SK-MEL-5 (cell line): ENCODE measurements around the gene SLC26A11. TPM values are rescaled to one million over a fixed set of nuclear protein-coding genes. Genes with fewer than 3 reads are reported as not detected.
"Not testable (repeated sequence)": the region's sequence is repeated elsewhere in the genome, so short reads cannot be mapped to it uniquely, and the experiment has no call there.

ENCODE experiments used
- DNase-seq: peaks from one replicate; pipeline ENCODE4 v3.0.0-alpha.2; 2016; ENCODE audit warnings: low read depth, low spot score
- in situ Hi-C: cut with HindIII; loops from 2 replicates; pipeline ENCODE4 v1.10.0; 2016; ENCODE audit warnings: low sequenced_read_pairs, high pct_unique_total_duplicates, low pct_unique_long_range_greater_than_20kb
- total RNA-seq: library from RNA; depleted of rRNA; stranded (reverse); fragments of >200 nt; shearing (Covaris generic); gene quantifications from 2 replicates; pipeline ENCODE4 v1.2.3, GENCODE V29; 2014

Gene SLC26A11
- total RNA-seq, 1 experiment from 2014 or later, result 23.6 TPM

DNA sequence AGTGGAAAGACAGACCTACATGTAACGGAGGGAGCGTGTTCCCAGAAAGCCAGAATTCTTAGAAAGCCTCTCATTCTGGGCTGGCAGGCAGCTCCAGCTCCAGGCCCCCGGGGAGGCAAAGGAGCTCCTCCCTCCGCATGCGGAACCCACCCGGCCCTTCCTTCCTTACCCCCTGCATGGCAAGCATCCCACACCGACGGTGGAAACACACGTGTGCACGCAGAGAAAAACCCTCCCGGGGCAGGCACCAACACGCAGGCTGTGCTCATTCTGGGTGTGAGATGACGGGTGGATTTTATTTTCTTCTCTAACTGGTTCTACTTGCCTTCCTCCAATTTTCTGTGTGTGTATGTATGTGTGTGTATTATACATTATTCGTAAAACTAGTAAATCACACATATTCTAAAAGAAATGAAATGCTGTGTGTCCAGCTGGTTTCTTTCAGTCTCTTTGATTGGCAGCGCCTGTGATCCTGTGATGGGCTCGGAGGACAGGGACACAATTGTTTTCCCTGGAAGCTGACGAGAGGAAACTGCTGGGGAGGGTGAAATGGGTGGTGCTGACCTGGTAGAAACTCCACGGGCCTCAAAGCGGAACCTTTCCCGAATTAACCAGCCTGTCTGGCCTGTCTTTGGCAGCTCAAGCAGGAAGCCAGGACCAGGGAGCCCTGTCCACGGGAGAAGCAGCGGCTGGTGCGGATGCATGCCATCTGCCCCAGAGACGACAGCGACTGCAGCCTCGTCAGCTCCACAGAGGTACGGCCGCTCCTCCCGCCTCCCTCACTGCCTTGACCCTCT, 28.2 kb upstream of the SLC26A11 start:
- DNase-seq, result peak; percentile 98
- in situ Hi-C loops, result no loop called here

DNA sequence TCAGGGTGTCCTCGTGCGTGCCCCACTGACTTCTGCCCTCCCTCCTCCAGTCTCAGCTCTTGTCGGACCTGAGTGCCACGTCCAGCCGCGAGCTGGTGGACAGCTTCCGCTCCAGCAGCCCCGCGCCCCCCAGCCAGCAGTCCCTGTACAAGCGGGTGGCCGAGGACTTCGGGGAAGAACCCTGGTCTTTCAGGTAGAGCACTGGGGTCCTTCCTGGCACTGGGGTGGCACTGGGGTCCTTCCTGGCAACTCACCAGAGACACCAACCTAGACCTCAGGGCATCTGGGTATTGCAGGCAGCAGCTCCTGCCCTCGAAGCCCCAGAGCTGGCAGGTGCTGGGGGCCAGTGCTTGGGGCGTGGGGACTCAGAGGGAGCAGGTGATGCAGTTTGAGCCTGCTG, 25.1 kb upstream of the SLC26A11 start:
- in situ Hi-C loops, result no loop called here
- DNase-seq, result no peak

DNA sequence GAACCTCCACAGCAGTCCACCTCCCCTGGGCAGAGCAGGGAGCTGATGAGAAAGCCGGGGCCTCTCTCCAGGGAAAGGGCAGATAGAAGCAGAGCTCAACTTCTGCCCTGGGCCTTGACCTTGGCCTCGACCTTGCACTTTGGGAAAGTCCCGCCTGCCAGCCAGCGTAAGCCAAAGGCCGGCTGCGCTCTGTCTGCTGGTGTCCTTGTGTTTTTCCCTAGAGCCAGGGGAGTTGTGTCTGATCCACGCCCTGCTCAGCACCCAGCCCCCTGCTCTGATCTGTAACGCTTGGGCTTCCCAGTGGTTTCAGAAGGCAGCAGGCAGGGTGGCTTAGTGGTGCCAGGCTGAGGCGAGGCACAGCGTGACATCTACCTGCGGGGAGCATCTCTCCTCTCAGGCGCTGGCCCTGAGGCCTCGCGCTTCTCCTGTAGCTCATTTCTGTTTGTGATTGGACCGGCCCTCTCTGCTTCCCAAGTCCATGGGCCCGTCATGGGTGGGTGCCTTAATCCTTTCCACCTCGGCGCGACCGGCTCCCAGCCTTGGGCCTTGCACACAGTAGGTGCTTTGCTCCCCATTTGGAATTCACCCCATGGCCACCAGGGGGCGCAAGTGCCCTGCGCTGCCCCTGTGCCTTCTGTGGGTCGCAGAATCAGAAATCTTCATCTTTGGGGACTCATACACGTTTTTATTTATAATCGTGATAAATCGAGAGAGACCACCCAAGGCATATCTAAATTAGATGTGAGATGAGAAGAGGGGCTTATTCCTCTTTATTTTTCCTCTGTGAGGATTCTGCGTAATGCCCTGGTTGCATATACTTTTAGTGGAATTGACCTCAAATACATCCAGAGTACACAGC, 24.3 kb upstream of the SLC26A11 start:
- peak; percentile 34 for DNase-seq
- in situ Hi-C loops, result no loop called here

DNA sequence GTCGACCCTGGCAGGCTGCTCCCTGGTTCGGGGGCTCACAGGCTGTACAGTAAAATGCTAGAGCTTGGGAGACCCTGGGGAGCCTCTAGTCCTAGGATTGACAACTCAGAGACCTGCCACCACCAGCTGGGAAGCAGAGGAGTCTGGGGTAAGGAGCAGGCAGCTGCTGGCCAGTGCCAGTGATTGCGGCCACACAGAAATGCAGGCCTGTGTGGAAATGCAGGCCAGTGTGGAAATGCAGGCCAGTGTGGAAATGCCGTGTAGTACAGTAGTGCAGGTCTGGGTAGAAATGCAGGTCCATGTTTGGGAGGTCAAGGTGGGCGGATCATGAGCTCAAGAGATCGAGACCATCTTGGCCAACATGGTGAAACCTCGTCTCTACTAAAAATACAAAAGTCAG, 23.6 kb upstream of the SLC26A11 start:
- in situ Hi-C loops, result no loop called here
- no peak for DNase-seq

DNA sequence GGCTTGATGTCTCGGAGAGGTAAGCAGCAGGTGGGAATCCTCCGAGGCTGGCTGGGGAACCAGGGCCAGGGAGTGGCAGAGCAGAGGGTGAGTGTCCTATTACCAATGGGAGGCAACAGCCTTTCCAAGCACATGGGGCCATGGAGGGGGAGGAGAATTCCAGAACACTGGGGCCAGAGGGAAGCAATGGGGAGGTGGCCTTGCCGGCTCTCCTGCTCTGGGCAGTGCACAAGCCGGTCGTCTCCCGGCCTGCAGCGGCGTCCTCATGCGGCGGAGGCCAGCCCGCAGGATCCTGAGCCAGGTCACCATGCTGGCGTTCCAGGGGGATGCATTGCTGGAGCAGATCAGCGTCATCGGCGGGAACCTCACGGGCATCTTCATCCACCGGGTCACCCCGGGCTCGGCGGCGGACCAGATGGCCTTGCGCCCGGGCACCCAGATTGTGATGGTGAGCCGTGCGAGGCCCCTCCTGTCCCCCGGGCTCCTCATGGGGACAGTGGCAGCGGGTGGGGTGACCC, 22.0 kb upstream of the SLC26A11 start:
- in situ Hi-C loops, result no loop called here
- DNase-seq, result no peak

DNA sequence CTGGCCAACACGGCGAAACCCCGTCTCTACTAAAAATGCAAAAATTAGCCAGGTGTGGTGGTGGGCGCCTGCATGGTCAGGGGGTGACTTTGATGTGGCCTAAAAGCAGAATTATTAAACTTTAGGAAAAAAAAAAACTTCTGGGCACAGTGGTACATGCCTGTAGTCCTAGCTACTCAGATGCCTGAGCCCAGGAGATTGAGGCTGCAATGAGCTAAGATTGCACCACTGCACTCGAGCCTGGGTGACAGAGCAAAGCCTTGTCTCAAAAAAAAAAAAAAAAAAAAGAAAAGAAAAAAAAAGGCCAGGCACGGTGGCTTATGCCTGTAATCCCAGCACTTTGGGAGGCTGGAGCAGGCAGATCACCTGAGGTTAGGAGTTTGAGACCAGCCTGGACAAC, 20.9 kb upstream of the SLC26A11 start:
- in situ Hi-C loops, result not testable (repeated sequence)

DNA sequence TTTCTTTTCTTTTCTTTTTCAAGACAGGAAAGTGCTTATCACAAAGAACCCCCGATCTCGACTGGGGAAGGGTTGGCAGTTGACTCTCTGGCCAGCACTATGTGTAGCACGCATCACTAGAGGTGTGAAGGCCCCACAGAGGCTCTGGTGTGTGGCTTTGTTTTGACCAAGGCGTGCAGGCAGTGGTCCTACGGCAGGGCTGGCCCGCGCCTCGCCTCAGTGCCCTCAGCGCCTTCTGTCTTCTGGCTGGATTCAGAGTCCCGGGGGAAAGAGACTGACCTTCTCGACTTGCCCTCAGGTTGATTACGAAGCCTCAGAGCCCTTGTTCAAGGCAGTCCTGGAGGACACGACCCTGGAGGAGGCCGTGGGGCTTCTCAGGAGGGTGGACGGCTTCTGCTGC, 18.8 kb upstream of the SLC26A11 start:
- in situ Hi-C loops, result no loop called here
- DNase-seq, result no peak

More for the DNA sequence above, 20.9 kb upstream of the SLC26A11 start:
- DNase-seq, result peak; percentile 52

DNA sequence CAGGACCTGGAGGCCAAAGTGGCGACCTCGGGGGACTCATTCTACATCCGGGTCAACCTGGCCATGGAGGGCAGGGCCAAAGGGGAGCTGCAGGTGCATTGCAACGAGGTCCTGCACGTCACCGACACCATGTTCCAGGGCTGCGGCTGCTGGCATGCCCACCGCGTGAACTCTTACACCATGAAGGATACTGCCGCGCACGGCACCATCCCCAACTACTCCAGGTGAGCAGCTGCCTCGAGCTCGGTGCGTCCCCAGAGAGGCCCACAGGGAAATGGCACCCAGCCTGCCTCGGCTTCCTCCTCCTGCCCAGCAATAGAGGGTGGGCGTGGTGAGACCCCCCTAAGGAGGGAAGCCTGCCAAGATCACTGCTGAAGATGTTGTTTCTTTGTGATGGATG, 18.0 kb upstream of the SLC26A11 start:
- no peak for DNase-seq
- in situ Hi-C loops, result no loop called here

DNA sequence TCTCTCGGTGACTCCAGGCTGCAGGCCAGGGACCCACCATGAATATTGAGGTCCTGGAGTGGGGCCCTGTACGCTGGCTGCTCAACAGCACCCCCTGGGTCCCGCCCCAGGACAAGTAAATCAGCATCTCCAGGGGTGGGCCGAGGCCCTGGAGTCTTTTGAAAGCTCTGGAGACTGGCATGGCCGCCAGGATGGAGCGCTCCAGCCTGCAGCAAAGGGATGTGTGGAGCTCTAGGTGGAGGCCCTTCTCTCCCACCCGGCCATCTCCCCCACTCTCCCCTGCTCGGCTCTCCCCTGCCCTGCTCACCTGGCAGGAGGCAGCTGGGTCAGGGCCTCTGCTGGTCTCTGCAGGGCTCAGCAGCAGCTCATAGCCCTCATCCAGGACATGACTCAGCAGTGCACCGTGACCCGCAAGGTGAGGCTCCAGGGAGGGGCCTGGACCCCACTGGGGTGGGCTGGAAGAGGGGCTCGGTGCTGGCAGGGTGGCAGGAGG, 16.7 kb upstream of the SLC26A11 start:
- in situ Hi-C loops, result no loop called here
- peak; percentile 48 for DNase-seq

DNA sequence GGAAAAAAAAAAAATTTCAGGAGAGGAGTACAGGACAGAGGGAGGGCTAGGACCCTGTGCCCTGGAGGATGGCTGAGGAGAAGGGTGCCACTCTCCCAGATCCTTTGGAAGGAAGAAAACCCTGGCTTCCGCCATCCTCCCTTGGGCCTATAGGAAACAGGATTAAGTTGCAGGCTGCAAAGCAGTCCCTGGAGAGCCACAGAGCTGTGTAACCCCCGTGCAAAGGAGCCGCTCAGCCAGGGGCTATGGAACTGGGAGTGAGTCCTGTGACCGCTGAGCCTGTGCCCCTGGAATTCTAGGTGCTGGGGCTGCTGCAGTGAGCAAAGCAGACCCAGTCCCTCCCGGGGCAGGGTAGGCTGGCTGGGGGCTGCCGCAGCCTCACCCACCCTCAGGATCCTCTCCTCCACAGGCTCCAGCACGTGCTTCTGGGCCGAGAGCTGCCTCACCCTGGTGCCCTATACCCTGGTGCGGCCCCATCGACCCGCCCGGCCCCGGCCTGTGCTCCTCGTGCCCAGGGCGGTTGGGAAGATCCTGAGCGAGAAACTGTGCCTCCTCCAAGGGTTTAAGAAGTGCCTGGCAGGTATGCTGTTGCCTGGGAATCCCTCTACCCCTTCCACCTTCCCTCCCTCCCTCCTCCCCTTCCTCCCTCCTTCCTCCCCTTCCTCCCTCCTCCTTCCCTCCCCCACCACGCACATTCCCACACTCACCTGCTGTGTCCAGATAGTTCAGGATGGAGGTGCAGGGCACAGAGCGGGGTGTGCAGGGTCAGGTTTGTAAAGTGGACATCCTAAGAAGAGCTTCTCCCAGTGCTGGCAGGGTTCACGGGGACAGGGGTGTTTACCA, 15.4 kb upstream of the SLC26A11 start:
- no peak for DNase-seq
- in situ Hi-C loops, result no loop called here

DNA sequence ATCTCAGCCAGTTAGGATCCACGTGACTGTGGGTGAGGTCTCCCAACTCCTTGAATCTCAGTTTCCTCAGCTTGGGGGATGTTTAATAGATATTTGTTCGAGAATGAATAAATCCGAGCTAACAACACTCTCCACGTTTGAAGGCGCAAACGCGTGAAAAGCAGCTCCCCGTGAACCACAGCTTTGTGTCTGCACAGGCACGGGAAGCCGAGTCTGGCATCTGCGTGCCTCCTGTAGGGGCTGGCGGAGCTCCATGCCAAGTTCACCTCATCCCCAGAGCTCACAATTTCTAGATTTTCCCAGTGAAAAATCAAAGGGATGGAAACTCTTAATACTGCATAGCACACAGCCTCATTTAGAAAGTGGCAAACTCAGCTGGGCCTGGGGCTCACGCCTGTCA, 14.4 kb upstream of the SLC26A11 start:
- in situ Hi-C loops, result no loop called here
- DNase-seq, result no peak

DNA sequence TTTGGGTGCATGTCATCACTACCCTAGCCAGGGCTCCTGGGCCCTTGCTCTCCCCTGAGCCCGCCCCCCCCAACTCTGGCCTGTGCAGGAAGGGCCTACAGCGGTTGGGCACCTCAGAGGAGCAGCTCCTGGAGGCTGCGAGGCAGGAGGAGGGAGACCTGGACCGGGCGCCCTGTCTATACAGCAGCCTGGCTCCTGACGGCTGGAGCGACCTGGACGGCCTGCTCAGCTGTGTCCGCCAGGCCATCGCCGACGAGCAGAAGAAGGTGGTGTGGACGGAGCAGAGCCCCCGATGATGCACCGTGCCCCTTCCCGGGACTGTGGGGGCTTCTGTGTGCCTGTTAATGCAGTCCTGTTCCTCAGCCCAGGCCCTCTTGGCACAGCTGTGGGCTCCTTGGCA, 12.2 kb upstream of the SLC26A11 start:
- DNase-seq, result no peak
- in situ Hi-C loops, result no loop called here

DNA sequence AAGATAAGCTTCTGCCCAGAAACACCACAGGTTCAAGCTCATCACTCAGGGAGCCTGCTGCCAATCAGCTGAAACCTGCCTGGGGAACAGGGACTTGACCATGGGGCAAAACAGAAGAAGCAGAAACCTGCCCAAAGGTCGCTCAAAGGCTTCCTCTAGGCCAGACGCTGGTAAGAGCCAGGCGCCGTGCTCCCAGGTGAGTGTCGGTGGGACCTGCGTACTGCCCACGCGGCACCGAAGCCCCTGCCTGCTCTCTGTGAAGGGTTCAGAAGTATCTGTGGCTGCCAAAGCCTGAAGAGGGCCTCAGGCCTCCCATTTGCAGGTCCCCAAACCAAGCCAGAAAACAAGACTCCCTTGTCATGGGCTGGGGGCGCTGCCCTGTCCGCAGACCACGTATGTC, 10.5 kb upstream of the SLC26A11 start:
- in situ Hi-C loops, result no loop called here
- DNase-seq, result no peak

DNA sequence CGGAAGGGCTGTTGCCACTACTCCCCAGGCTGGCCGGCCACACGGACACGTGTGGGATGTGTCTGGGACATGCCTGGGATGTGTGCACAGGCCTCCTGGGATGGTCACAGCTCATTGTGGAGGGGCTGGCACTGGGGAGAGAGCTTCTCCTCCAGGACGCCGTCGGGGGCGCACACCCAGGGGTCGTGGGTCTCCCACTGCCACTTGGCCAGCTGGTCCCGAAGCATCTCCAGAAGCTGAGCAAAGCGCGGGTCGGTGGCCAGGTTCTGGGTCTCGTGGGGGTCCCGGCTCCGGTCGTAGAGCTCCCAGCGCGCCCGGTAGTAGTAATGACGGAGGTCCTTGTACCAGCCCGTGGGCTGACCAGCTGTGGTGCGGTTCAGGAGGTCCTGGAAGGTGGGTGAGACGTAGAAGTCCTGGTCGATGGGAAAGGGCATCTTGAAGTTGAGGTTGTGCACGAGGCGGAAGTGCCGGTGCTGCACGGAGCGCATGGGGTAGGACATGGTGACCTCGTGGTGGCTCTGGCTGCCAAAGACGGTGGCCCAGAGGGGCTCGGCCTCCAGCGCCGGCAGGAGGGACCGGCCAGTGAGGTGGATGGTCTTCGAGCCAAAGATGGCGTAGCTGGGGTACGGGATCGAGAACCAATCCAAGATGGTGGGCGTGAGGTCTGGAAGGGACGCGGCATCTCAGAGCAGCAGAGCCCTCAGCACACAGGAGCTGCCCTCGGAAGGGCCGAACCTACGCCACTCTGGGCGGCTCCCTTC, 9.7 kb upstream of the SLC26A11 start:
- DNase-seq, result no peak
- in situ Hi-C loops, result no loop called here

DNA sequence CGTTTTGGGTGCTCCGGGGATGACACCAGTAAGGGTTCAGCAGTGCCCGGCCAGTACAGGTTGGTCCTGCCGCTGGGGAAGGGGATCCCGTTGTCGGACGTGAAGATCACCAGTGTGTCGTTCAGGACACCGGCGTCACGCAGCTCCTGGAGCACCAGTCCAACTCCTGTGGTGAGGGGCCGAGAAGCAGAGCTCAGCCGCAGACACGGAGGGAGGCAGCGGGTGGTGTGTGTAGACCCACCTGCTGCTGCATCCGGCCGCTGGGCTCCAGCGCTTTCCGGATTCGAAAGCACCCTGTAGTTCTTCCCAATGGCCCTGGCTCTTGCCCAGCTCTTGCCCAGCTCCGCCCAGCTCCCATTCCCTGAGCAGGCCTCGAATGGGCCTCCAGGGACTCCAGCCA, 8.1 kb upstream of the SLC26A11 start:
- in situ Hi-C loops, result no loop called here
- DNase-seq, result no peak

DNA sequence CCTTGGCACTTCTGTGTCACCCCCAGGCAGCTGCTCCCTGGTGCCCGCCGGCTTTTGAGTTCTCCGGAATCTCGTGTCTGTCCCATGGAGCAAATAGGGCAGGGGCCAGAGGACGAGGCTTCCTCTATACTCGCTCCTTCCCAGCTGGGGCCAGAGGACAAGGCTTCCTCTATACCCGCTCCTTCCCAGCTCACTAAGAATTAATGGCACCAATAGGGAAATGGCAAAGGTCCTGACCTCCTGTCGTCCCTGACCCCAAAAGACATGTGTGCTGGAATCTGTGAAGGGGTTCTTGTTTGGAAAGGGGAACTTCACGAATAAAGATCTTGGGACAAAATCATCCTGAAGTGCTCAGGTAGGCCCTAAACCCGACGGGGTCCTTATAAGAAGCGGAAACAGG, 7.7 kb upstream of the SLC26A11 start:
- in situ Hi-C loops, result no loop called here
- DNase-seq, result no peak

DNA sequence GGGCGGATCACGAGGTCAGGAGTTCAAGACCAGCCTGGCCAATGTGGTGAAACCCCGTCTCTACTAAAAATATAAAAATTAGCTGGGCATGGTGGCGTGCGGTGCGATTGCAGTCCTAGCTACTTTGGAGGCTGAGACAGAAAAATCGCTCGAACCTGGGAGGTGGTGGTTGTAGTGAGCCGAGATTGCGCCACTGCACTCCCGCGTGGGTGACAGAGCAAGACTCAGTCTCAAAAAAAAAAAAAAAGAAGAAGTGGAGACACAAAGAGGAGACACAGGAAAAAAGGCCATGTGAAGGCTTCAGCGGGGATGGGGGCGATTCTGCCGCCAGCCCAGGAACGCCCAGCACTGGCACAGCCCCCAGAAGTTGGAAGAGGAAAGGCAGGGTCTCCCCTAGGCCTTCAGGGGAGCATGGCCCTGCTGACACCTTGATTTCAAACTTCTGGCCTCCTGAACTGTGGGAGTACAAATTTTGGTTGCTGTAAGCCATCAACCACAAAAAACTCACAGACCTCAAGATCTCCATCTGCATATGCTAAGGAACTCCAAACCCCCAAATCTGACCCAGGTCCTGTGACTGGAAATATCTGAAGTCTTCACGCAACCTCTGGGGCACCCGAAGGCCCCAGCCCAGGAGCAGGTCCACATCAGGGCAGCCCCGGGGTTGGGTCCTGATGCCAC, 7.1 kb upstream of the SLC26A11 start:
- no peak for DNase-seq
- in situ Hi-C loops, result no loop called here
